Testis (tissue), 2 donors: ENCODE data around the gene SULT6B1.

Source experiments
- POLR2A ChIP-seq: fragments of 450-650 bp; IDR thresholded peaks from one replicate; pipeline ENCODE4 v1.6.1; 2017; ENCODE audit warnings: antibody characterized with exemption, mild to moderate bottlenecking, moderate library complexity
- TF ChIP-seq, protein P1 (sequence below), 3 experiments: fragments of 450-650 bp in 2 of 3; fragments of 200-600 bp in 1 of 3; sonication (generic) in 1 of 3; IDR thresholded peaks; one replicate each; pipeline ENCODE4 v1.5.1; 2016 to 2019; ENCODE audit warnings: antibody characterized with exemption in 3 of 3, mild to moderate bottlenecking in 2 of 3, moderate library complexity in 1 of 3

GRCh38 chr2:37192551-37192950, 4.1 kb upstream of the SULT6B1 start:
- TF ChIP-seq, protein P1, sequence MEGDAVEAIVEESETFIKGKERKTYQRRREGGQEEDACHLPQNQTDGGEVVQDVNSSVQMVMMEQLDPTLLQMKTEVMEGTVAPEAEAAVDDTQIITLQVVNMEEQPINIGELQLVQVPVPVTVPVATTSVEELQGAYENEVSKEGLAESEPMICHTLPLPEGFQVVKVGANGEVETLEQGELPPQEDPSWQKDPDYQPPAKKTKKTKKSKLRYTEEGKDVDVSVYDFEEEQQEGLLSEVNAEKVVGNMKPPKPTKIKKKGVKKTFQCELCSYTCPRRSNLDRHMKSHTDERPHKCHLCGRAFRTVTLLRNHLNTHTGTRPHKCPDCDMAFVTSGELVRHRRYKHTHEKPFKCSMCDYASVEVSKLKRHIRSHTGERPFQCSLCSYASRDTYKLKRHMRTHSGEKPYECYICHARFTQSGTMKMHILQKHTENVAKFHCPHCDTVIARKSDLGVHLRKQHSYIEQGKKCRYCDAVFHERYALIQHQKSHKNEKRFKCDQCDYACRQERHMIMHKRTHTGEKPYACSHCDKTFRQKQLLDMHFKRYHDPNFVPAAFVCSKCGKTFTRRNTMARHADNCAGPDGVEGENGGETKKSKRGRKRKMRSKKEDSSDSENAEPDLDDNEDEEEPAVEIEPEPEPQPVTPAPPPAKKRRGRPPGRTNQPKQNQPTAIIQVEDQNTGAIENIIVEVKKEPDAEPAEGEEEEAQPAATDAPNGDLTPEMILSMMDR (IDR thresholded peaks at IDR 0.05): no peak
- TF ChIP-seq POLR2A: no peak
